Omental fat pad (tissue), 4 donors: ENCODE results near the gene ITGAD. TPM values are rescaled to one million over a fixed set of nuclear protein-coding genes. Genes with fewer than 3 reads are reported as not detected.

ENCODE experiments used
- ATAC-seq: fragments of 150-250 bp; one replicate; pipeline ENCODE4 v1.9.1; 2016; ENCODE audit warnings: mild to moderate bottlenecking, moderate library complexity; ENCODE audit not compliant: low FRiP score
- DNase-seq: peaks from one replicate; pipeline ENCODE4 v3.0.0-alpha.2; 2019; ENCODE audit warnings: low spot score
- CTCF ChIP-seq, 3 donors: fragments of 450-650 bp; IDR thresholded peaks; one replicate each; pipeline ENCODE4 v1.5.1; 2016 to 2017; ENCODE audit warnings: antibody characterized with exemption in 3 of 3, mild to moderate bottlenecking in 3 of 3, moderate library complexity in 2 of 3
- total RNA-seq, 4 donors: library from RNA; depleted of rRNA; stranded (reverse); fragments of >200 nt; gene quantifications; one replicate each; pipeline ENCODE4 v1.1.0, GENCODE V29; 2016

The ITGAD gene
- under 1 TPM in 3 of 4 donors, not detected in 1; 0.28 to 0.47 (median 0.36) TPM for total RNA-seq

- no peak for TF ChIP-seq CTCF (IDR thresholded peaks at IDR 0.05)
- no peak for DNase-seq
- ATAC-seq: no peak
Observed at GRCh38 chr16:31393056-31393455, at the start of gene ITGAD. ITGAD (plus strand) TSS chr16:31393335; CDS start chr16:31393361, 26 bp downstream.

GRCh38 chr16:31344712-31345111, 48.4 kb upstream of the ITGAD start:
- ATAC-seq (no peak), DNase-seq (no peak)
- TF ChIP-seq CTCF (IDR thresholded peaks at IDR 0.05): no peak

GRCh38 chr16:31347445-31347844, 45.7 kb upstream of the ITGAD start:
- ATAC-seq: no peak
- no peak for TF ChIP-seq CTCF (IDR thresholded peaks at IDR 0.05)
- DNase-seq: no peak

- ATAC-seq (no peak), DNase-seq (no peak)
- TF ChIP-seq CTCF (IDR thresholded peaks at IDR 0.05): no peak
Observed at GRCh38 chr16:31348579-31348978, 44.6 kb upstream of the ITGAD start.

- ATAC-seq: peak; percentile 37
- no peak for TF ChIP-seq CTCF (IDR thresholded peaks at IDR 0.05)
- no peak for DNase-seq
Observed at GRCh38 chr16:31350275-31351005, 42.7 kb upstream of the ITGAD start.

GRCh38 chr16:31351246-31351941, 41.7 kb upstream of the ITGAD start:
- ATAC-seq: no peak
- DNase-seq: no peak
- TF ChIP-seq CTCF (IDR thresholded peaks at IDR 0.05): no peak

- DNase-seq (no peak), ATAC-seq (no peak)
- no peak for TF ChIP-seq CTCF (IDR thresholded peaks at IDR 0.05)
Observed at GRCh38 chr16:31351942-31352325, 41.2 kb upstream of the ITGAD start.
